ENCODE measurements around the gene KRT79.
"Not testable (repeated sequence)": the region's sequence is repeated elsewhere in the genome, so short reads cannot be mapped to it uniquely, and the experiment has no call there.

KRT79 gene

DNA sequence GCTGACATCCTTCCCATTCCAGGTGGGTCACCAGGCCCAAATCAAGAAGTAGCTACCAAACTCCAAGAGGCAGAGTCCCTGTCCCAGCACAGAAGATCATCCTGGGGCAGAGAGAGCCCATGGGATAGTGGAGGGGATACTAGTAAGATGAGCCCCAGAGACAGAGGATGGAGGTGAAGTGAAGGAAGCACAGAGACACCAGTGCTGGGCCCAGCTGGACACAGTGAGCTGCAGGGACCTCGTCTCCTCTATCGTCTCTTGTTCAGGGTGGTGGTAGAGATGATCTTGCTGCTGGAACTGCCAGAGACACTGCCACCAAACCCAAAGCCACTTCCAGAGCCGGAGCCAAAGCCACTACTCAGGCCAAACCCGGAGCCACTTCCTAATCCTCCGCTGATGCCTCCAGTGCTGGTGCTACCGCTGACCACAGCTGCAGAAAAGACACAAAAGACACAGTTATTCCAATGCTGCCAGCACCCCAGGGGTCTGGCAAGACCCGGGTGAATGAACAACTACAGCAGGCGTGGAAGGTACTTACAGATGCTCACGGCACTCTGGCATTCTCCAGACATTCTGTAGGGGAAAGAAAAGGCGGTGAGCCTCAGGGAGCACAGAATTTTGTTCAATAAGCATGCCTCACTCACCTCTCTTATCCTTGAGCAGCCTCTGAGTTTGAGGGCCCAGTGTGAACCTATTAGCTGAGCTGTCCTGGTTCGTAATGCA, 27.1 kb downstream of the KRT79 start:
- DNase-seq (no peak), ATAC-seq (no peak)

DNA sequence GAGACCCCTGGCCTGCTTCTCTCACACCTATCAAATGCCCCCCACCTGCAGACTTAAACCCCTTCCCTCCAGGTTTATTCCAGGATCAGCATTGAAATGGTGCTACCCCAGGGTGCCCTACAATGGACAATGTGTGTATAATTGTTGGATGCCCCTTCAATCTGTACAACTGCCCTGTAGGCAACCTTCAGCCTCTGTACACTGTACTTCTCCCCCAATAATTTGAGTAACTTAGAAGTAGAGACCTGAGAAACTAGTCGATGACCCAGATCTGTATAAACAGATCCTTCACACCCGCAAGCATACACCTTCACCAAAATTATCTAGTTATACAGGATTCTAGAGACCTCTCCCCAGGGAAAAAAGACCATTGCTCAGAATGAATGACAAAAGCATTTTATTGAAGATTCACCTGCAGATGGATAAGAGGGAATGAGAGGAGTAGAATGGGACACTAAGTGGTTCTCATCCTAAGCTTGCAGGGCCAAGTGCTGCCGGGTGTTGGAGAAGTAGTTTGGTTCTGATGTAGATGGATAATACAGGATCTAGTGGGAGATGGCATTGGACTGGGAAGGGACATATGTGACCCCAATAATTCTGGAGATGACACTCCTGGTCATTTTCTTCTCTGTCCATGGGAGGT, 27.8 kb downstream of the KRT79 start:
- ATAC-seq (no peak), DNase-seq (no peak)

DNA sequence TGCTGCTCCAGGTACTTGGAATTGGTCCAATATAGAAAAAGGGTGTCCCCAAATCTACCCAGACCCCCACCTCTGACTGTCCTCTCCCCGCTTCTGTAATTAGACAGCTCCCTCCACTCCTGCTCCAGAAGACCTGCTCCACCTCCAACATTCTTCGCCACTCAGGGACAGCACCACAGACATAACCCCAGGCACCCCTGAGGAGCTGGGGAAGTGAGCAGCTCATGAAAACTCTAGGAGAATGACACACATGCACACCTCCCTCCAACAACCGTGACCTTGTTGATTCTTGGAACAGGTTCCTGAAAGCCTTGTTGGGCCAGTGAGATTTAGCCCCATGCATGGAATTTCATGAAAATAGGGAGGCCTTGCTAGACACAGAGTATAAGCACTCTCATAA, 28.4 kb downstream of the KRT79 start:
- ATAC-seq (no peak), DNase-seq (no peak)

DNA sequence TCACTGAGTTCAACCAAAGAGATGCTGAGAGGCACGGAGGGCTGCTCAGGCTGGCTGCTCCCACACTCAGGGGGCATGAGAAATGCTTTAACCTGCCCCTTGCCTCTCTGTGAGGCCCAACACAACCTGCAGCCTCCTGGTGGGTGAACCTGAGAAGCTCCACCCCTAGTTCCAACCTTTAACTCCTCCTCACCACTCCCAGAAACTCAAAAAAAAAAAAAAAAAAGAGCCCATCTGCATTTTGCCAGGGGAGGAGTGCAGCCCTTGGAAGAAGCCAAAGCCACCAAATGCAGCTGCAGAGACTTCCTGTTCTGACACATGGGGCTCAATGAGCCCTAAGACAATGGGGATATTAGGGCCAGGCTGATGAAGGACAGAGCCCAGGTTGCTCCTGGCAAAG, 29.1 kb downstream of the KRT79 start:
- DNase-seq (no peak), ATAC-seq (no peak)

DNA sequence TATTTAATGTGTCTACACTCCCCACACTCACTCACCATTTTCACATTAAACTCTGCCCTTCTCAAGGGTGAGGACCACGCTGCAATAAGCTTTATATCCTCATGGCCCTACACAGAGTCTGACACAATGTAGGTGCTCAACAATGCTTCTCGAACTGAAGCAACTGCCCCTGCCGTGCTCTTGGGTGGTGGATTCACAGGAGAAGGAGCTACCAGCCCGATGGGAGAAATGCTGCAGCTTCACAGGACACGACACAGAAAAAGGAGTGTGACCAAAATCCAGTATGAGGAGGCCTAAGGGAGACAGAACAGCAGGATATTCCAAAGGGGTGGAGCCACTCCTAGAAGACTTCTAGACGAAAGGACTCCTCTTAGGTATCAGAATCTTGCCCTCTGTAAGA, 31.7 kb downstream of the KRT79 start:
- no peak for ATAC-seq
- DNase-seq, result no peak

DNA sequence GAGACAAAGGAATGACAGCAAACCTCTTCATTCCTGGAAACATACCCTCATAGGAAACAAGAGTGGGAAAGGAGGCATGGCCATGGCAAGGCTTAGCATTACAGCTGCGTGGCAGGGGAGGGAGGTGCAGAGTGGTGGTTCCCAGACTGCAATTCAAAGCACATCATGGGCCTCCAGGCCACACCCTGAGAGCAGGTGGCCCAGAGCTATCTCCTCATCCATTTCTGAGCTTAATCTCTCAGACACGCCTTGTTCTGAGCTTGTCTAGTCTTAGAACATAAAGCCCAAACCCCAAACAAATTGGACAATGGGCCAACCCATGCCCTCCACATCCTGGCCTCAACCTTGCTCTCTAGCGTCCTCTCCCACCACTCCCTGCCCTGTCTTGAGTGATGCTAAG, 32.3 kb downstream of the KRT79 start:
- no peak for ATAC-seq
- DNase-seq, result no peak

DNA sequence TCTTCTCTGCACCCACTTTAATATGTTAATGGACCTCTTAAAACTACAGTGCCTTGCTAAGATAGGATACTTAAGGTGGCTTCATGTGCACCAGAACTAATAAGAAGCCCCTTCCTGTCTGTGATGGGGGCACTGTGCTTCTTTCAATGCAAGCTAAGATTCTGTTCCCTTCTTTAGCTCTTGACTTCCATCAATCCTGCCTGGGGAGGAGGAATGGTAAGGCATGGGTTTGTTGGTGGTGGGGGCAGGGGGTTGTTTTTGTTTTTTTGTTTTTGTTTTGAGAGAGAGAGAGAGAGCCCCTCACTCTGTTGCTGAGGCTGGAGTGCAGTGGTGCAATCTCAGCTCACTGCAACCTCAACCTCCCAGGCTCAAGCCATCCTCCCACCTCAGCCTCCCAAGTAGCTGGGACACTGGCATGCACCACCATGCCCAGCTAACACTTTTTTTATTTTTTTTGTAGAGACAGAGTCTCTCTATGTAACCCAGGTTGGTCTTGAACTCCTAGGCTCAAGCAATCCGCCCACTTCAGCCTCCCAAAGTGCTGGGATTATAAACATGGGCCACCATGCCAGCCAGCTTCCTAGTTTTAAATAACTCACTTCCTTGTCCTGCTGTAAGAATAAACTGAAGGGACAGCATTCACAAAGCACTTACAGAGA, 33.7 kb downstream of the KRT79 start:
- ATAC-seq (no peak), DNase-seq (no peak)

DNA sequence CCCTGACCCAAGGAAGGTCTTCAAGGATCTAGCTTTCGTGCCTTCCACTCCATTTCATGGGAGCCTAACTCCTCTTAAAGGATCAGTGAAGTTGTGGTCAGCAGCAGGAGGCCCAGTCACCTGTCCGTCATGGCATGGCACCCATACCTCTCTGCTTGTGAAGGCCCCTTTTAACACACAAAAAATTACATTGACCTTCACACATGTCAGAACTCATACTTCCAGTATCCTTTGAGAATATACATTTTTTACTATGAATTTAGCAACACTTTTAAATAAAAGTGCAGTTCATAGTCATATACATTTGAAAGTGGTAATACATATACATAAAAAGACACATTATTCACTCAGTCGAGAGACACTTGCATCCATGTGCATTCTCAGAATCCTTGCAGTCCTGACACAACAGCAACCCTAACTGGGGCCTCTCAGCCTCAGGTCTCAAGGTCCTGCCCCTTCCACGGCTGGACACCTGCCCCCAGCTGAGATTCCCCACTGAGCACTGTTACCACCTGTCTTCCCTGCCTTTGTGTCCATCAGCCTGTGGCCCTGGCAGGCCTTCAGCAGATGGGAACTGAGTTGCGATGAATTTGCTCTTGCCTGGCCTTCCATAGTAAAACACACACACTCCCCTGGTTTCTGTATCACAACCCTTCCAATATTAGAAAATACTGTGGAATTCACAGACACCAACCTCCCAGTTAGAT, 34.5 kb downstream of the KRT79 start:
- ATAC-seq (no peak), DNase-seq (no peak)

DNA sequence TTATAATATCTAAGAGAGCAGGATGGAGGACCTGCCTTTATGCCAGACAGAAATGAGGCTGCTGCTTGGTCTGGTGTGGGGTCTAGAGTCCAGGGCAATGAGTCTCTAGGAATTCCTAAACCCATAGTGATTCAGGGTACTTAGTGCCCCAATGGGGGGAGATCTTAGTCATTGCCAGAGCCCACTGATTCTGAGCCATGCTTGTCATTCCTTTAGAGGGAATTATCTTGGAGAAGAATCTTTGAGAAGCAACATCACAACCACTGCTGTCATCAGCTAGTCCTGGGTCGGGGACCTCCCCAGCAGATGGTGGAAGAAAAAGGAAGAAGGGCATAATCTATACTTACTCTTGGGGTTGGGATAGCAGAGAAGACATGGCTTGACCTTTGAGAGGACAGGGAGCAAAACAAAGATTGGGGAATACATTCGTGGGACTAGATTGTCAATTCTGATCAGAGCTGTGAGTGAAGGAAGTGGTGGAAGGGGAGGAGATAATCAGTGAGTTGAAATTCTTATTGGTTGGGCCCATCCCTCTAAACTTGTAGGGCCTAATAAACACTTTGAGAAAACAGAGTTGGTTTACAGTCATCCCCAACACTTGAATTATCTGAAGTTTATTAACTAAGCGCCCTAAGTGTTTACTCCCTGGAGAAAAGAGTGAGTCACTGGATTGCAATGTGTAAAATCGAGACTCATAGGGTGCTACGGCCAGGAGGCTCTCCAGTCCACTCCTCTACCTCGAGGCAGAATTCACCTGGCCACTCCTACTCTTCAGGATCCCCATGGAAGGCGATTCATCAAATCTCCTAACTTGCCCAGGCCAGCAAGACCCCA, 35.2 kb downstream of the KRT79 start:
- DNase-seq (no peak), ATAC-seq (no peak)

DNA sequence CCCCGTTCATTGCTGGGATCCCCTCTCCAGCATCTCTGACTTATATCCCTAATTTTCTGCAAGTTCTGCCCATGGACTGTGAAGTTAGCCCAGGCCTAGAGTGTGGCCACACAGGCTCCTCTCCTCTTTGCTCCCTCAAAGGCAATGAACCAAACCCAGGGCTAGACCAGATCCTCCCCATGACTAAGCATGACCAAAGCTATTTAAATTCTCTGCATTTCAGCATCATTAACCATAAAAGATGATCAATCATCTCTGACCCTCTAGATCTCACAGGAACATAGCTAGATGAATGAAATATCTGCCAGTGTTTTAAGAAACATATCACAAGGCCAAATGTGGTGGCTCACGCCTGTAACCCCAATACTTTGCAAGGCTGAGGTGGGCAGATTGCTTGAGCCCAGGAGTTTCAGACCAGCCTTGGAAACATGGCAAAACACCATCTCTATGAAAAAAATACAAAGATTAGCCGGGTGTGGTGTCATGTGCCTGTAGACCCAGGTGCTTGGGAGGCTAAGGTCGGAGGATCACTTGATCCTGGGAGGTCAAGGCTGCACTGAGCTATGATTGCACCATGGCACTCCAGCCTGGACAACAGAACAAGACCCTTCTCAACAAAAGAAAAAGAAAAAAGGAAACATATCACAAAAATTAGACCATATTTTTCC, 36.0 kb downstream of the KRT79 start:
- ATAC-seq, result no peak
- DNase-seq, result no peak

DNA sequence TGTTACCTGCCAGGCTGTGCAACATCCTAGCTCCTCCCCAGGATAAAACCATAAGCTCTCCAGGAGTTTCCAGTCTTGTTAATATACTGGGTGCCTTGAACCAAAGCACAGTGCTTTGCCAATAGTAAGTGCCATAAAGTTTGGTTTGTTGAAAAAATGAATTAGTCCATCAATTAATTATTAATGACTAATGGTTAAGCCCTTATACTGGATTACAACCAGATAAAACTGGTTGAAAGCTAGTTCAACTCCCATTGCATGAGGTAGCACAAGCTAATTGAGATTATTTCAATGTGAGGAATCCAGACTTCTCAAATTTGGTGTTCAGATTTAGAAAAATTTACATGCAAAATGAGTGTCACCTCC, 36.6 kb downstream of the KRT79 start:
- DNase-seq (no peak), ATAC-seq (no peak)

DNA sequence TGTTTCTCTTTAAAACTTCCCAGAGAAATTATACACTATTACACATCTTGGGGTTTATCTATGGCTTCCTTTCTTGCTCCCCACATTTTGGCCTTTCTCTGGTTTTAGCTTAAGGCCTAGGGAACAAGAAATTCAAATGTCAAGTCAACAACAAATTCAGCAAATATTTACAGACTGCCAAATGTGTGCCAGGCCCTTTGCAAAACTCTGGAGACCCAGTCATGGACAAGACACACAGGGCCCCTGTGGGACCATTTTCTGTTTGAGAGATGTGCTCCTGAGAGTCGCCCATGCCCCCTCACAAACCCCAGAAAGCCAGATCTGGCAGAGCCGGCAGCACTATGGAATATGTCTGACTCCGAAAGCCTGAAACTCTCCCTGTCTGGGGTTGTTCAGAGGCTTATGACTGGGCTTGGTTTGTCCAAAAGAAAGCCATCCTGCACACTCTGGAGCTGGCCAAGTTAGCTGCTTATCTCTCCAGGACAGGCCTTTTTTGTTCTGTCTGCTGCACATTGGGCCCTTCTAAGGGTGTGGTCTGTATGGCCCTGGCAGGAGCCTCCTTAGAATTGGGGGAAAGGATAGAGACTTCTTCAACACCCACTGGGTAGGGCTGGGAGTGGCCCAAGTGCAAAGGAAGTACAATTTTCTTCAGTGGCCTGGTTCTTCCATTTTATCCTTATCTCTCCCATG, 37.1 kb downstream of the KRT79 start:
- ATAC-seq, result no peak
- no peak for DNase-seq

DNA sequence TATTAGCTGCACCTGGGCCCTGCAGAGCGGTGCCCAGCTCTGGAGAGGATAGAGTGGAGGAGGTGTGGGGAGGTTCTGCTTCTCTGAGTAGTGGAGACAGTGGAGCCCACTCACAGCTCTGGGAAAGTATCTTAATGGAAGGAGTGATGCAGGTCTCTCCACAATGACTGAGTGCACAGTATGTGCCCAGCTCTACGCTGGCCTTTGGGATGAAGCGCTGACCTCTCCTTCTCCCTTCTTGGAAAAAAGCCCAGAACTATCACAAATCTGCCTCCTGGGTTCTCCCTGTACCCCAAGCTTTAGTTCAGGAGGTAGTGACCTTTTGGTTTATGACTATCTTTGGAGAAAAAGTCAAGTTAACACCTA, 37.7 kb downstream of the KRT79 start:
- ATAC-seq (no peak), DNase-seq (no peak)

DNA sequence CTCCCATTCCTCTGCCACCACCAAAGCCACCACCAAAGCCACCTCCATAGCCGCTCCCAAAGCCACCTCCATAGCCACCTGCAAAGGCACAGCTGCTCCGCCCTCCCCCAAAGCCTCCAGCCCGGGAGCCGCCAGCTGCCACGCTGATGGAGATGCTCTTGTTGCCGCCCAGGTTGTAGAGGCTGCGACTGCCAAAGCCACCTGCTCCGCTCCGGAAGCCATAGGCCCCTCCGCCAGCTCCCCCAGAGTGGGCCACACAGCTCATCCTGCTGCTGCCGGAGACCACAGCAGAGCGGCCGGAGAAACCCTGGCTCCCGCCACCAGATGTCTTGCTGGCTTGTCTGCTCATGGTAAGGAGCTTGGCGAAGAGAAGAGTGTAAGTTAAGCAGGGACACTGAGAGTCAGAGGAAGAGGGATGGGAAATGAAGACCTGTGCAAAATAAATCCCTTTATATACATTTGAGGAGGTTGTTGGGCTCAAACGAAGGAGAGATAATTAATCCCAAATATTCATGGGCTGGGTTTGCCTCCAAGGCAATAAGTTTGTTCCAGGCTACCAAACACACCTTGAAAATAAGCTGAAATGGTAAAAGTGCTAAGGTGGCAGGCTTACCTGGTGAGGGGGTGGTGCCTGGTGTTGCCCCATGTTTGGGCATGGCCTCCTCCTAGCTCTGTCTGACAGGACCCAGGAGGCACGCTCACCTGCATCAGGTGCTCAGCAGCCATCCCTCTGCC, 38.2 kb downstream of the KRT79 start, which contains the start of gene KRT3:
TSS of gene KRT3 (minus strand) at position 424 of the 735 bp plus-strand sequence. CDS start at position 349, 75 bp downstream.
- ATAC-seq, result no peak

DNA sequence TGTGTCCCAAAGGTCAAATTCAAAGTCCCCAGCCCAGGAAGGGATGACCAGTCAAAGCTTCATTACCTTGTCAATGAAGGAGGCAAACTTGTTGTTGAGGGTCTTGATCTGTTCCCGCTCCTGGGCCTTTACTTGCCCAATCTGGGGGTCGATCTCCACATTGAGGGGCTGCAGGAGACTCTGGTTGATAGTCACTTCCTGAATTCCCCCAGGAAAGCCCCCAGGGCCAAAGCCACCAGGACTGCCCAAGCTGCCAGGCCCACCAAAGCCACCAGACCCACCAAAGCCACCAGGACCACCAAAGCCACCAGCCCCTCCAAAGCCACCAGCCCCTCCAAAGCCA, 38.8 kb downstream of the KRT79 start:
- not testable (repeated sequence) for ATAC-seq, DNase-seq

More for the DNA sequence above, 38.2 kb downstream of the KRT79 start, which contains the start of gene KRT3:
- DNase-seq, result no peak

DNA sequence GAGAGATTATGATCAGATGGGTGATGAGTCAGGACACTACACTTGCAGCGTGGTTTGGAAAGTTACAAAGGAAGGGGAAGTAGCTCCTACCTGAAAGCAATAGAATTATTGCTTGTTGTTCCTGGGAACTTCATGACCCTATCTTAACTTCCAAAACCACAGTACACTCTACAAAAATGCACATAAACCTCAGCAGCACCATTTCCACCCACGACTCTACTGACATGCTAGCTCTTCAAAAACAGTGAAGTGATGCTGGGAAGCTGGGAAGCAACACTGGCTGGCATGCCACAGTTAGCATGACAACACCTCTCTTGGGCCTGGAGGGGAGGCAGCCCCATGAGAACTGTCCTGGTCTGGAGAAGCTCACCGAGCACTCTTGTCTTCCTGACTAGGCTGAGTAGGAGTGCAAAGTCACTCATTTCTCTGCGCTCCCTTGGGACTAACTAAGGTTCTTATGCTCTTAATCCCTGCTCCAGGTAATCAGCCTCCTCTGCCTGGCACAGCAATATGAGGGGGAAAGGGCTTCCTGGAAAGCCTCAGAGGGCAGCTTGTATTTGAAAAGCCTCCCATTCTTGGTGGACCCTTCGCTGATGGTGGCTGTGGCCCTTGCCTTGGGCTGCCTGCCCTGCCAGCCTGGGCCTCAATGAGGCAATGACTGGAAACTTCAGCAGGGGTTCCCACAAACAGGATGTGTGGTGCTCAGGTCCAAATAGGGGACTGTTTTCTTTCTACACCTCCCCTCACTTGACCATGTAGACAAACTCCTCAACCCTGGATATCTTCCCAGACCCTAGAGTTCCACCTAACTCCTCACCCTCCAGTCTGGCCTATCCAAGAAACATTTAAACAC, 39.4 kb downstream of the KRT79 start:
- ATAC-seq, result peak; percentile 25
- DNase-seq, result no peak

DNA sequence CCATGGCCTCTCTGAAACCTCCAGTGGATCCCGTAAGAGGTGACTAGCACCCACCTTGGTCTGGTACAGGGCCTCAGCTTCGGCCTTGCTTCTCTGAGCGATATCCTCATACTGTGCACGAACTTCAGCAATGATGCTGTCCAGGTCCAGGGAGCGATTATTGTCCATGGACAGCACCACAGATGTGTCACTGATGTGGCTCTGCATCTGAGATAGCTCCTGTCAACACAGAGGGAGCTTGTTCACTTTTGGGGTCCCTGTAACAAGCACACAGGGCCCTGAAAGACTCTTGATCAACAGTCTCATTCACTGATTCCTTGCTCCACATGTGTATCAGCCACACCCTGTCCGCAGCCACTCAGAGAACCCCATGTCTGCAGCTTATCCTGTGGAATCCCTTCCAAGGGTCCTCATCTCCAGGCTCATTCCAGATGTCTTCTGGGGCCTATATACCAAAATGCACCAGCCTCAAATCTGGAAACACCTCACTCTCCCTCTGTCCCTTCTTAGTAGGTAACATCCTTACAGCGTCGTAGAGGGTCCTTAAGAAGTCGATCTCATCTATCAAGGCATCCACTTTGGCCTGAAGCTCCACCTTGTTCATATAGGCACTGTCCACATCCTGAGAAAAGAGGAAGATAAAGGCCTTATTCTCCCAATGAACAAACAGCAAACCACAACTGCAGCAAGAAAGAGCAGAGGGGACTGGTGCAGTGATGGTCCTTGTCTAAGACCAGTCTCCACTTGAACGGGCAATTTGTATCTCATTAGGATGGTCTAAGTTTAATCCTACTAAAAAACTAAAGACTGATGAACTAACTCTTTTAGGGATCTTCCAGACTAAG, 41.7 kb downstream of the KRT79 start:
- ATAC-seq (no peak), DNase-seq (no peak)
